H1 (cell line): ENCODE data around the gene FMN2. TPM values are rescaled to one million over a fixed set of nuclear protein-coding genes. Genes with fewer than 3 reads are reported as not detected.
"Not testable (repeated sequence)": the region's sequence is repeated elsewhere in the genome, so short reads cannot be mapped to it uniquely, and the experiment has no call there.

Source experiments
- CTCF ChIA-PET: fragments of 300-600 bp; sonication (Branson Sonifier 250); formaldehyde crosslinking; loops from one replicate; lab custom pipeline; 2021; ENCODE audit not compliant: partially characterized antibody; lab: Charles Lee
- POLR2A ChIA-PET: fragments of 300-600 bp; sonication (Branson Sonifier 250); formaldehyde crosslinking; loops from one replicate; lab custom pipeline; 2021; ENCODE audit warnings: inconsistent platforms; ENCODE audit not compliant: partially characterized antibody; lab: Charles Lee
- DNase-seq, 2 experiments: peaks; one replicate each; pipeline versions ENCODE4 v3.0.0 to v3.0.0-alpha.2; 2010 to 2022; ENCODE audit warnings: low spot score in 2 of 2, low read depth in 1 of 2, mixed read lengths in 1 of 2
- FAIRE-seq: peaks from 2 replicates; lab custom pipeline; 2011; peaks lifted over from hg19 to GRCh38; lab: Jason Lieb, UNC
- H2AFZ ChIP-seq: 2 replicates; pipeline ENCODE4 v1.8.1; 2012; ENCODE audit warnings: low read length, inconsistent platforms
- H2AK5ac ChIP-seq: 2 replicates; pipeline ENCODE4 v1.6.1; 2013; ENCODE audit warnings: low read depth, low read length
- H2BK120ac ChIP-seq: replicated peaks from 2 replicates; pipeline ENCODE3; 2013; ENCODE audit warnings: low read depth, low read length, inconsistent platforms
- H2BK12ac ChIP-seq: 2 replicates; pipeline ENCODE4 v1.6.1; 2013; ENCODE audit warnings: low read depth, low read length
- H2BK15ac ChIP-seq: 2 replicates; pipeline ENCODE4 v1.6.1; 2013; ENCODE audit warnings: low read length
- H2BK20ac ChIP-seq: 2 replicates; pipeline ENCODE4 v1.6.1; 2013; ENCODE audit warnings: low read length
- H2BK5ac ChIP-seq: 2 replicates; pipeline ENCODE4 v1.6.1; 2013; ENCODE audit warnings: low read depth, low read length
- H3K14ac ChIP-seq: 2 replicates; pipeline ENCODE4 v1.6.1; 2013; ENCODE audit warnings: inconsistent platforms; ENCODE audit not compliant: insufficient read length
- H3K18ac ChIP-seq: 2 replicates; pipeline ENCODE4 v1.6.1; 2013; ENCODE audit warnings: low read length; ENCODE audit errors: extremely low read depth
- H3K23ac ChIP-seq: 2 replicates; pipeline ENCODE4 v1.6.1; 2013; ENCODE audit warnings: inconsistent platforms; ENCODE audit not compliant: insufficient read length
- H3K23me2 ChIP-seq: 2 replicates; pipeline ENCODE4 v1.6.1; 2013; ENCODE audit warnings: low read depth, low read length
- H3K27ac ChIP-seq: 2 replicates; pipeline ENCODE4 v1.6.1; 2011; ENCODE audit warnings: low read depth, low read length, inconsistent platforms
- H3K27me3 ChIP-seq, 4 experiments: replicated peaks in 1 of 4; 1 replicate in 1 of 4; 2 replicates in 3 of 4; pipeline versions ENCODE4 v1.6.1 to v1.8.1; 2011 to 2013; ENCODE audit warnings: low read length in 3 of 4, mild to moderate bottlenecking in 3 of 4, inconsistent platforms in 2 of 4, mixed read lengths in 2 of 4, moderate library complexity in 1 of 4; ENCODE audit not compliant: control insufficient read depth in 3 of 4, insufficient read depth in 3 of 4; ENCODE audit errors: extremely low read depth in 1 of 4
- H3K36me3 ChIP-seq, 4 experiments: 2 replicates each; pipeline versions ENCODE4 v1.6.1 to v1.8.1; 2011 to 2013; ENCODE audit warnings: mild to moderate bottlenecking in 4 of 4, low read length in 3 of 4, moderate library complexity in 2 of 4, control low read depth in 1 of 4, inconsistent platforms in 1 of 4; ENCODE audit not compliant: insufficient read depth in 4 of 4, control insufficient read depth in 2 of 4
- H3K4ac ChIP-seq: replicated peaks from 2 replicates; pipeline ENCODE3; 2013; ENCODE audit warnings: low read length, low read depth, mixed read lengths, inconsistent platforms; ENCODE audit not compliant: insufficient read length
- H3K4me1 ChIP-seq, 4 experiments: replicated peaks in 1 of 4; 1 replicate in 1 of 4; 2 replicates in 3 of 4; pipeline versions ENCODE4 v1.6.1 to v1.8.1; 2011 to 2013; ENCODE audit warnings: low read length in 3 of 4, inconsistent platforms in 2 of 4, mixed read lengths in 1 of 4; ENCODE audit not compliant: insufficient read depth in 4 of 4, control insufficient read depth in 3 of 4
- H3K4me2 ChIP-seq, 2 experiments: 2 replicates each; pipeline versions ENCODE4 v1.6.1 to v1.8.1; 2011 to 2013; ENCODE audit warnings: low read depth in 2 of 2, low read length in 2 of 2, control low read depth in 1 of 2, inconsistent platforms in 1 of 2, mild to moderate bottlenecking in 1 of 2; ENCODE audit not compliant: insufficient read depth in 1 of 2
- H3K4me3 ChIP-seq, 4 experiments: fragments of 200-600, 300-600 bp in 1 of 4; sonication (generic), shearing (Covaris generic), sonication (Bioruptor Twin) in 1 of 4; 2 replicates each; pipeline versions ENCODE4 v1.5.1 to v1.8.1; 2011 to 2016; ENCODE audit warnings: low read length in 4 of 4, low read depth in 3 of 4, control low read depth in 2 of 4, inconsistent platforms in 2 of 4, mild to moderate bottlenecking in 2 of 4, mixed read lengths in 1 of 4, moderate library complexity in 1 of 4; ENCODE audit not compliant: insufficient read depth in 2 of 4; ENCODE audit errors: extremely low read depth in 1 of 4
- H3K56ac ChIP-seq: replicated peaks from 2 replicates; pipeline ENCODE3; 2013; ENCODE audit warnings: low read depth, mild to moderate bottlenecking, mixed read lengths, low read length, inconsistent platforms; ENCODE audit not compliant: insufficient read length
- H3K79me1 ChIP-seq: 2 replicates; pipeline ENCODE4 v1.6.1; 2013; ENCODE audit warnings: low read depth, low read length, control low read depth
- H3K79me2 ChIP-seq, 2 experiments: 2 replicates each; pipeline versions ENCODE4 v1.6.1 to v1.8.1; 2012 to 2013; ENCODE audit warnings: low read length in 2 of 2, mild to moderate bottlenecking in 2 of 2, inconsistent platforms in 1 of 2; ENCODE audit not compliant: insufficient read depth in 2 of 2, control insufficient read depth in 1 of 2
- H3K9ac ChIP-seq, 4 experiments: replicated peaks in 1 of 4; 1 replicate in 1 of 4; 2 replicates in 3 of 4; pipeline versions ENCODE4 v1.6.1 to v1.8.1; 2011 to 2013; ENCODE audit warnings: low read depth in 3 of 4, low read length in 3 of 4, control low read depth in 2 of 4, mild to moderate bottlenecking in 2 of 4, moderate library complexity in 2 of 4, inconsistent platforms in 1 of 4; ENCODE audit errors: extremely low read depth in 1 of 4
- H3K9me3 ChIP-seq, 2 experiments: 2 replicates each; pipeline versions ENCODE4 v1.6.1 to v1.8.1; 2012 to 2013; ENCODE audit warnings: mild to moderate bottlenecking in 2 of 2, moderate library complexity in 2 of 2, control low read depth in 1 of 2, inconsistent platforms in 1 of 2, low read depth in 1 of 2, low read length in 1 of 2, mixed read lengths in 1 of 2; ENCODE audit not compliant: insufficient read depth in 2 of 2
- H4K20me1 ChIP-seq, 2 experiments: replicated peaks in 1 of 2; 2 replicates each; pipeline versions ENCODE3 to v1.8.1; 2011 to 2013; ENCODE audit warnings: inconsistent platforms in 2 of 2, low read length in 2 of 2, mild to moderate bottlenecking in 1 of 2; ENCODE audit not compliant: insufficient read depth in 2 of 2, control insufficient read depth in 1 of 2
- H4K5ac ChIP-seq: 2 replicates; pipeline ENCODE4 v1.6.1; 2013; ENCODE audit warnings: low read length, low read depth, mixed read lengths, inconsistent platforms; ENCODE audit not compliant: insufficient read length
- H4K8ac ChIP-seq: 2 replicates; pipeline ENCODE4 v1.8.0; 2013; ENCODE audit warnings: mild to moderate bottlenecking, moderate library complexity, low read length, inconsistent platforms; ENCODE audit not compliant: insufficient read depth; ENCODE audit errors: extremely low read depth
- H4K91ac ChIP-seq: replicated peaks from 2 replicates; pipeline ENCODE3; 2013; ENCODE audit warnings: low read length, mixed read lengths, inconsistent platforms; ENCODE audit not compliant: insufficient read length
- WGBS, 2 experiments: shearing (Covaris generic) in 1 of 2; methylation state at CpG; one replicate each; pipeline versions ENCODE4 v1.1.6 to v1.1.7; 2013 to 2015; ENCODE audit warnings: low lambda C conversion rate in 2 of 2, mixed read lengths in 2 of 2, inconsistent platforms in 1 of 2, low coverage in 1 of 2, missing lambda C conversion rate in 1 of 2; ENCODE audit not compliant: insufficient replicate concordance in 2 of 2, insufficient coverage in 1 of 2, insufficient read length in 1 of 2; ENCODE audit errors: extremely low coverage in 1 of 2, missing lambda C conversion rate in 1 of 2; 5-methylcytosine and 5-hydroxymethylcytosine counted together
- polyA plus RNA-seq, 7 experiments: library from polyadenylated mRNA; depleted of rRNA in 3 of 7; stranded (reverse) in 5 of 7; unstranded in 2 of 7; fragments of >200 nt in 5 of 7; fragments of 200-250 nt in 2 of 7; gene quantifications; 1 replicate in 5 of 7; 2 replicates in 1 of 7; 4 replicates in 1 of 7; pipeline versions ENCODE4 v1.2.1 to v1.2.3, GENCODE V29; 2011 to 2013; ENCODE audit warnings: missing spikeins in 2 of 7, mixed read lengths in 2 of 7
- total RNA-seq: library from RNA; stranded (reverse); fragmentation: NEBNext Ultra II Directional; extraction: Animal tissue kit (Norgen Biotek cat#: 25700); gene quantifications from 2 replicates; pipeline ENCODE4 v1.2.1, GENCODE V29; 2021

FMN2 gene
- total and polyA plus RNA-seq, 2 of the 8 experiments (the other 6 are each of a cell fraction or from before 2014, with no cell fraction given) = 0.83 to 2.0 TPM

GRCh38 chr1:240184682-240185081, 93.0 kb downstream of the FMN2 start:
- not testable (repeated sequence) for H3K4me1 ChIP-seq, H3K9me3 ChIP-seq, H3K27me3 ChIP-seq, H3K23me2 ChIP-seq, DNase-seq, H2BK12ac ChIP-seq, H4K8ac ChIP-seq, H2BK20ac ChIP-seq, H3K79me2 ChIP-seq, H4K91ac ChIP-seq, H3K56ac ChIP-seq, H2BK15ac ChIP-seq, H3K9ac ChIP-seq, H3K23ac ChIP-seq, H3K79me1 ChIP-seq, H2AFZ ChIP-seq, H2BK120ac ChIP-seq, H3K18ac ChIP-seq, H3K4me2 ChIP-seq, H3K27ac ChIP-seq, H2AK5ac ChIP-seq, H2BK5ac ChIP-seq, H3K4me3 ChIP-seq, H4K5ac ChIP-seq, H3K14ac ChIP-seq, H3K4ac ChIP-seq, FAIRE-seq, H4K20me1 ChIP-seq, H3K36me3 ChIP-seq
- CTCF ChIA-PET = interaction anchor here (0.8 to 2.4 kb wide), 6 partner anchors 15 to 1054 kb away, joined by 3 to 7 read pairs (median 4); no protein-coding TSS in a partner anchor
- WGBS, 2 experiments = 85% methylated on average over 5 of the region's 5 CpGs; no CpG with 5 or more reads in 1 of the 2 experiments
- POLR2A ChIA-PET = interaction anchor here (0.5 kb wide), 1 partner anchor 119 kb away, joined by 3 read pairs; no protein-coding TSS in a partner anchor
